WERI-Rb-1 (cell line): Measurements from ENCODE around the gene GPS1.
"Not testable (repeated sequence)": the region's sequence is repeated elsewhere in the genome, so short reads cannot be mapped to it uniquely, and the experiment has no call there.

ENCODE experiments used
- DNase-seq: peaks from one replicate; pipeline ENCODE4 v3.0.0-alpha.2; 2020
- H3K27ac ChIP-seq: fragments of 250-450 bp; sonication (Bioruptor Pico); 2 replicates; pipeline ENCODE4 v1.5.1; 2020; ENCODE audit warnings: mild to moderate bottlenecking, moderate library complexity
- H3K27me3 ChIP-seq: fragments of 250-450 bp; sonication (Bioruptor Pico); 2 replicates; pipeline ENCODE4 v1.5.1; 2021; ENCODE audit warnings: mild to moderate bottlenecking, low read depth, moderate library complexity; ENCODE audit not compliant: insufficient read depth, severe bottlenecking
- H3K36me3 ChIP-seq: fragments of 250-450 bp; sonication (Bioruptor Pico); 2 replicates; pipeline ENCODE4 v1.5.1; 2020; ENCODE audit warnings: mild to moderate bottlenecking, moderate library complexity
- H3K4me3 ChIP-seq: 2 replicates; pipeline ENCODE4 v1.5.1; 2011; ENCODE audit warnings: low read depth, mild to moderate bottlenecking, control low read depth, low read length
- H3K9me3 ChIP-seq: fragments of 250-450 bp; sonication (Bioruptor Pico); 2 replicates; pipeline ENCODE4 v1.5.1; 2021; ENCODE audit warnings: mild to moderate bottlenecking, moderate library complexity; ENCODE audit not compliant: severe bottlenecking
- CTCF ChIP-seq: IDR thresholded peaks from 2 replicates; pipeline ENCODE4 v1.5.1; 2011; ENCODE audit warnings: low read depth, mild to moderate bottlenecking, control low read depth, inconsistent platforms, low read length

GPS1 gene

GRCh38 chr17:82036634-82037091 is 15.0 kb upstream of the GPS1 start:
- no peaks in the 10 kb centered on the region for H3K27me3 ChIP-seq
- TF ChIP-seq CTCF: no peak
- H3K9me3 ChIP-seq: no peaks in the 10 kb centered on the region
- no peak for DNase-seq
- peak overlapping the region; percentile 92 for H3K4me3 ChIP-seq
- peak overlapping the region; percentile 88 for H3K27ac ChIP-seq
- H3K36me3 ChIP-seq: peaks cover 39% of the 10 kb centered on the region

DNA sequence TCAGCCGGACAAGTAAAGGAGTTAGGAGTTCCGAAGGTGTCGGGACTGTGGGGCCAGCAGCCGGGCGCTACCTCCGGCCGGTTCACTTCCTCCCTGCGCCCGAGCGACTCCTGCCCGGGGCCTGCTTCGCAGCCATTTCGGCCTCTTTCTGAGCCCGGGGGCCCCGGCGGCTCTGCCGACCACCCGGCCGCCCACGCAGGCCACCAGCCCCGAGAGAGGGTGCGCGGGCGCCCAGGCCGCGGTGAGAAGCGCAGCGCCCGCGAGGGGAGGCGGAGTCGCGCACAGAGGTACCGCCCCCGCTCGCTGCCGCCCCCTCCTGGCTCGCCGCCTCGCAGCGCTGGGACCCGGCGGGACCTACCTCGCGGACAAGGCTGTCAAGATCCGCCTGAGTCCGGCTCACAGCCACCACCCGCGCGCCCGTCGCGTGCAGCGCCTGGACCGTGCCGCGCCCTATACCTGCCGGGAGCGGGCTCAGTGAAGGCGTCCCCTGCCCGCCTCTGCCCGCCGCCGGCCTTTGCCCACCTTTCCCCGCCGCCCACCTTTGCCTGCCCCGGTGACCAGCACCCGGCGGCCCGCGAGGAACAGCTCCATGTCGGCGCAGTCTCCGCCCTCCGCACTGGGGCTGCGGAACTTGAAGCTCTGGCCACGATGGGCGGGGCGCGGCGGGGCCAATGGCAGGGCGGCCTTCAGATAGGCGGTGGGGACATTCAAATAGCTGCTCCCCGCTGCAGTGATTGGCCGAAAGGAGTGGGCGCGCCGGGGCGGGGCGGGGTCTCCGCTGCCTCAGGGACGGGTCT is 14.4 kb upstream of the GPS1 start, which contains the start of gene DCXR:
Gene DCXR, minus strand, starts transcription at position 606 of the 797 bp plus-strand sequence. Its CDS starts 15 bp downstream, at position 591.
- no peaks in the 10 kb centered on the region for H3K27me3 ChIP-seq
- peaks cover 38% of the 10 kb centered on the region for H3K36me3 ChIP-seq
- TF ChIP-seq CTCF: peak; percentile 97
- peak; percentile 100 for DNase-seq
- peak within 1 kb of the TSS; percentile 88 for H3K27ac ChIP-seq
- no peaks in the 10 kb centered on the region for H3K9me3 ChIP-seq
- peak within 1 kb of the TSS; percentile 92 for H3K4me3 ChIP-seq

DNA sequence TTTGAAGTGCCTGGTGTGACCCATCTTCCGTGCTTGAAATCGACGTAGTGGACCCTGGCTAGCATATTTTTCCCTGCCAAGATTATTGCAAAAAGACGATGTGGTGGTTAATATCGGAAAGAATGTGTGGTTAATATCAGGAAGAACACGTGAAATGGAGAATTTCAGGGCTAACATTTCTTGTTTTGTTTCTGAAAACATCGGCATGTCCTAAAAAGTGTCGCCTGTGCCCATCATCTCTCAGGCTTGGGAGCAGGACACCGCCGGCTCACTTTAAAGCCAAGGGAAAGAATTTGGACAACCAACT is 13.9 kb upstream of the GPS1 start:
- peak overlapping the region; percentile 92 for H3K4me3 ChIP-seq
- DNase-seq: no peak
- no peaks in the 10 kb centered on the region for H3K27me3 ChIP-seq
- peaks cover 33% of the 10 kb centered on the region for H3K36me3 ChIP-seq
- TF ChIP-seq CTCF: no peak
- no peaks in the 10 kb centered on the region for H3K9me3 ChIP-seq
- H3K27ac ChIP-seq: peak overlapping the region; percentile 88

GRCh38 chr17:82038796-82039409 is 12.8 kb upstream of the GPS1 start:
- H3K36me3 ChIP-seq: peaks cover 25% of the 10 kb centered on the region
- DNase-seq, H3K27ac ChIP-seq, H3K4me3 ChIP-seq, H3K27me3 ChIP-seq, H3K9me3 ChIP-seq: not testable (repeated sequence)

DNA sequence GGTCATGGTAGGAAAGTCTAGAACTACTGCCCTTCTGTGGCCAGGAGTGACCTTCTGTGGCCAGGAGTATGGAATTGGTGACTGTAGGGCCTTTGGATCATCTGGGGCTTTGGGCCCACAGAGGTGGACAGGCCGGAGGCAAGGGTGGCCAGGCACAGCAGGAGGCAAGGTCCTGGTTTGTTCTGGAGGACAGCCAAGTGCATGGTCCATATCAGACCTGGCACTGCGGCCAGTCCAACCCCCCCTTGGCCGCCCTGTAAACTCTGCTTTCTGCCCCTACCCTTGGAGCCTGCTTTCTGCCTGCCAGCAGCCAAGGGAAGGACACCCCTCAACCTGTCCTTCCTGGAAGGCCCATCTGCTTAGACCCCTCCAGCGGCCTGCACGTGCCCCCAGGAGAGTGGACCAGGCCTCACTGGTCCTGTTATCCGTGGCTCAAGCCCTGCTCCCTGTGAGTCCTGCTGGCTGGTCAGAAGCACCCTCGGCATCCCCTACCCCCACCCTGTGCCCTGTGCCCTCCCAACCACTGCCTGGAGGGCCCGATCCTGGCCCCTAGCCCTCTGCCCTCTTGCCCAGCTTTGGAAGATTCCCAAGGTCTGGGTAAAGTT is 11.9 kb upstream of the GPS1 start:
- DNase-seq: no peak
- Histone ChIP-seq H3K36me3 (peaks cover 21% of the 10 kb centered on the region), H3K9me3 (no peaks in the 10 kb centered on the region), H3K27me3 (no peaks in the 10 kb centered on the region), H3K27ac (no peak overlapping the region), H3K4me3 (no peak overlapping the region)
- TF ChIP-seq CTCF: no peak

DNA sequence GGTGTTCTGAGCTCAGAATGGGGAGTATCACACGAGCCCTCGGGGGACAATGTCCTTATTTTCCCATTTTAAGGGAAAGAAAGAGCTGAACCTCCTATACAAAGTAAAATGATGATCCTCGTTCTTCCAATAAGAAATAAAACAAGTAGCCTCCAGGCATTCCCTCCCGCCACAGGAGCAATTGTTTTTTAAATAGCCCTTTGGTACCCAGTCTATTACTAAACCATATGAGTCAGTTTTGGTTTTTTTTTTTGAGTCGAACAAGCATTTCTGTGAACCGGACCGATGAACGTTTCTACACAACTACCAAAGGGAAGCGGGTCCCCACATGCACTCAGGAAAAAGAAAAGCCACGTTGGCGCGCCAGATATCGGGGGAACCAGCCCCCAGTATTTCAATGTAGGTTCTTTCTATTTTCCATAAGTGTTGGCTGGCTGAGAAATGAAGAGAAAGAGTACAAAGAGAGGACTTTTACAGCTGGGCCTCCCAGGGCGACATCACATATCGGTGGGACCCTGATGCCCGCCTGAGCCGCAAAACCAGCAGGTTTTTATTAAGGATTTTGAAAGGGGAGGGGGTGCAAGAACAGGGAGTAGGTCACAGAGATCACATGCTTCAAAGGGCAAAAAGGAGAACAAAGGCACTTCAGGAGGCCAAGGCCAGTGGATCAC is 10.4 kb upstream of the GPS1 start:
- Histone ChIP-seq H3K4me3 (no peak overlapping the region), H3K27ac (no peak overlapping the region), H3K9me3 (no peaks in the 10 kb centered on the region), H3K36me3 (peaks cover 7% of the 10 kb centered on the region), H3K27me3 (no peaks in the 10 kb centered on the region)
- no peak for TF ChIP-seq CTCF
- no peak for DNase-seq
